ENCODE measurements around the gene EIF5AL1.
"Not testable (repeated sequence)": the region's sequence is repeated elsewhere in the genome, so short reads cannot be mapped to it uniquely, and the experiment has no call there.

Gene EIF5AL1

GRCh38 chr10:79517567-79517966 lies 5.2 kb downstream of the EIF5AL1 start:
- FAIRE-seq, result not testable (repeated sequence)

- not testable (repeated sequence) for FAIRE-seq
Measured at GRCh38 chr10:79521751-79522150, 9.4 kb downstream of the EIF5AL1 start.

DNA sequence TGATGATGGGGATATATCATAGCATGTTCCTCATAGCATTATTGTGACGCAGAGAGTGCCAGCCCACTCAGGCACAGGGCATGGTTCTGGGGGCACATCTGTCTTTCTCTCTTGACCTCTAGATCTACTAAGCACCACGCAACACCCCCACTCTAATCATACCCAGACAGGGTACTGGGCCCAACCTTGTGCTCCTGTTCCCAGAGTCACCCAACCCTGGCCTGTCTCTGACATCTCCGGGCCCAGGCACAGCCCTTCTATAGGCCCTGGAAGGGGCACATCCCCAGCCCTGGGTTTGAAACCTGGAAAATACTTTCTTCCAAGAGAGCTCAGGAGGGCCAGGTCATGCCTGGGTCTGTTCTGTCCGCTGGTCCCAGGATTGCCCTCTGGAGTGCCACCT lies 10.1 kb downstream of the EIF5AL1 start:
- FAIRE-seq, result not testable (repeated sequence)

GRCh38 chr10:79523157-79523853 lies 11.0 kb downstream of the EIF5AL1 start:
- FAIRE-seq, result not testable (repeated sequence)

DNA sequence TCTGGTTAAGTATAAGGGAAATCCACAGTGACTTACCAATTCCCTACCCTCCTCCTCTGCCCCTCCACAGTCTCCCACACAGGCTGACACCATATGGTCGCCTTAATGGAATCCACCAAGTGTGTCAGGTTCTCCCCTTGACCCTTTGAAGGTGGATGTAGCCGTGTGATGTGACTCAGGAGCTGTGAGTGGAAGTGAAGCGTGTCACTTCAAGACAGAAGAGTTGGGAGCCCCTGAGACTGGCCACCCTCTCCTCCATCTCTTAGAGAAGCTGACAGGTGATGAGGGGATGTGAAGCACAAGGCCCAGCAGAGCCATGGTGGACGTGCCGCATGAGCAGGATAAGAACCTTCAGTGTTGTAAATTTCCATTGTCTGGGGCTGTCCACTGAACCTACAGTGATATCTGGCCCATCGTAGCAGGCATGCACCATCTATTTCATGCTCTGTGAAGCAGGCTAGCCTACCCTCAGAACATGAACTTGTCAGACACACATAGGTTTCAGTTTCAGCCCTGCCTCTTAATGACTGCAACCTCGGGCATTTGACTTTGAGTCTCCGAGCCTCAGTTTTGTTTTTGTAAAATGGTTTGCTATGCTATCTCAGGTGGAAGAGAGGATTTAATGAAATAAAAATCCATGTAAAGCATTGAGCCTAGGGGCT lies 12.8 kb downstream of the EIF5AL1 start:
- not testable (repeated sequence) for FAIRE-seq

DNA sequence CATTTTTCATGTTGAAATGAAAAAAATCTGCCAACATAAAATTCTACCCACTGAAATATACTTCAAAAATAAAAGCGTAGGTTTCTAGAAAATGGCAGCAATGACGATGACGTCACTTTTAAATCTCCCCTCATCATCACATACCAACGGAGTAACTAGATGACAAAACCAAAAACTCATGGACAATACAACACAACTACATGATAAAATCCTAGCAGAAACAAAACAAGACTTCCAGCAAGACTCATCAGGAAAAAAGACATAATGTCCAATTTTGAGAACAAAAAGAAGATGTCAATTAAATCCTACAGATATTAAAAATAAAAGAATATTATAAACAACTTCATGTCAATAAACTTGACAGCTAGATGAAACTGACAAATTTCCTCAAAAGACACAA lies 15.9 kb downstream of the EIF5AL1 start:
- not testable (repeated sequence) for FAIRE-seq

- FAIRE-seq, result not testable (repeated sequence)
Measured at GRCh38 chr10:79533142-79533902, 21.0 kb downstream of the EIF5AL1 start.

DNA sequence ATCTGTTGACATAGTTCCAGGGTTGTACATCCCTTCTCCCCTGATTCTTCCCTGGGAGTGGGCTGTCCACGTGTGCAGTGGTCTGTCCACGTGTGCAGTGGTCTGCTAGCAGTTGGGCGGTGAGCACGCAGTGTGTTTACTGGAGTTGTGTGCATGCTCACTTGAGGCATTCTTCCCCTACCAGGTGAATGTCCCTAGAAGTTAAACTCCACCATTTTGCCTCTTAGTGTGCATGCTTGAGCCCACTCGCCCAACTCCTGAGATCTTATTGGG lies 21.5 kb downstream of the EIF5AL1 start:
- FAIRE-seq, result not testable (repeated sequence)

DNA sequence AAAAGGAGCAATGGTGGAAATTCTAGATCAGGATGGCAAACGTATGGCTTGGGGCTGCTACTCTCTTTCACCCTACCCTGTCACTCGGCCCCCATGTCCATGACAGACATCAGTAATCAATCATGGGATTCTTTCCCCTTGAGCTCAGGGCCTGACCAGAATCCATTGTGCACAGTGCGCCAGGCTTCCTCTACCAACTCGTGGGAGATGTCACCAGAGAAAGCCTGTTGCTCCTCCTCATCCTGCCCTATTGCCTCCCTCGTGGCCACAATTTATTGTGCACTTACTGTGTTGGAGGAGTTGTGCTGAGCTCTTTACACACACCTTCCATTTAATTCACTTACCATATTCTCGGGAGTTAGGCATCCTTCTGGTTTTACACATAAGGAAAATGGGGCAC lies 26.0 kb downstream of the EIF5AL1 start:
- not testable (repeated sequence) for FAIRE-seq

- FAIRE-seq, result not testable (repeated sequence)
Measured at GRCh38 chr10:79540930-79541329, 28.6 kb downstream of the EIF5AL1 start.

- FAIRE-seq, result no peak
Measured at GRCh38 chr10:79542626-79543025, 30.3 kb downstream of the EIF5AL1 start.

GRCh38 chr10:79544408-79544807 lies 32.1 kb downstream of the EIF5AL1 start:
- not testable (repeated sequence) for FAIRE-seq

DNA sequence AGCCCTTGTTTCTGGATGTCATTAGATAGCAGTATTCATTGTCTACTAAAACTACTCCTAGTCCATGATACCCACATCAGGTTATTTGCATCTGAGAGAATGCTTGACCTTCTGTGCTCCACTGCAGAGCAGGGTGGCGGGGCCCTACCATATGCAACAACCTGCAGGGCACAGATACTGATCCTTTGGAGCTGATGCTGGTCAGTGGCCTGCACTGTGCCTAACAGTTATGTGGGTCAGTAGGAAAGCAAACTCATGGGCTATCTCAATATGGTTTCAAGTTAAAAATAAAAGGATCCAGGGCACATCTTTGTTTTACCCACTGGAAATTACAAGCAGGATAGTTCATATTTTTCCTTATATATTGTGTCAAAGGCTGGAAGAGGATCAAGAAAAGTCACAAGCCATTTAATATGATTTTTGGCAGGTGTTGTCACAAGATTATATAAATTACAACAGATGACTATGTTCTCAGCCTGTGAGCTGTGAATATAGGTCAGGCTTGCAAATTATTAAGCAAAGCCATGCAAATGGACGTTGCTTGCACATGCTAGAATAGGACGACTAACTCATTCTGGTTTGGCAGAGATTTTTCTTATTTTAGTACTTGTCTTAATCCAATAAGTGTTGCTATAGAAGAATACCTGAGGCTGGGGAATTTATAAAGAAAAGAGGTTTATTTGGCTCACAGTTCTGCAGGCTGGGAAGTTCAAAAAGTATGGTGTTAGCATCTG lies 32.8 kb downstream of the EIF5AL1 start:
- FAIRE-seq, result not testable (repeated sequence)

- FAIRE-seq, result not testable (repeated sequence)
Measured at GRCh38 chr10:79547128-79547527, 34.8 kb downstream of the EIF5AL1 start.

DNA sequence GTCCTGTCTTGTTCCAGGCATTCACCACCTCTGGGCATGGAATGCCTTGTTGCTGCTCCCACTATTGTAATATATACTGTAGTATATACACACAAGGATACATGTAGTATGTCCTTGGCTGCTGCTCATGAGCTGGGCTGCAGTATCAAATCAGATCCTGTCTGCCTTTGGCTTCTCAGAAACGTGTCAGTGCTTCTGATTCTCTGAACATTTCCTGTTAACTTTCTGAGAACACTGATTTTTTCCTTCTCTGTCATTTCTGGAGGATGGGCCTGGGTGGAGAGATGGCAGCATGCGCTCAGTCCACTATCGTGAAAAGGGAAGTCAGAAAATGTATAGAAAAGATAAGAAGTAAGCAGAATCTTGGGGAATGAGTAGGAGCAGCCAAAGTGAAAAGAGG lies 35.6 kb downstream of the EIF5AL1 start:
- no peak for FAIRE-seq

- no peak for FAIRE-seq
Measured at GRCh38 chr10:79552143-79552542, 39.8 kb downstream of the EIF5AL1 start.

GRCh38 chr10:79555354-79556309 lies 43.3 kb downstream of the EIF5AL1 start:
- FAIRE-seq, result no peak

DNA sequence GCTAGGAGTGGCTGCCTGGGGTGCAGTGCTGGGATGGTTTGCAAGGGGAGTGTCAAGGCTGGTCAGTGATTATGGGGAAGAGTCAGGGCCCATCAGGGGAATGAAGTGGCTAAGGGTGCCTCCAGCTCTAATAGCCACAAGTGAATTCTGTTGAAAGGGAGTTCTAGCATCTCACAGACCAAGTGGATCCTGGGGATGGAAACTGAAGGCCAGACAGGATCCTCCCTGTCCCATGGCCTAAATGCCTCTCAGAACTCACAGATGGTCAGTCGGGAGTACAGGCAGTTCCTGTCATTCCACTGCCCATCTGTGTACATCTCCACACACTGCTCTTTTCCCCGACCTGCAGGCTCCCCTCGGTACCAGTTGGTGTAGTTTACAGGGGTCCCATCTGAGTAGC lies 44.6 kb downstream of the EIF5AL1 start:
- FAIRE-seq, result not testable (repeated sequence)

- no peak for FAIRE-seq
Measured at GRCh38 chr10:79559726-79560125, 47.4 kb downstream of the EIF5AL1 start.

GRCh38 chr10:79560160-79560709 lies 47.9 kb downstream of the EIF5AL1 start, which contains the start of gene SFTPA2:
Gene SFTPA2, minus strand, starts transcription at chr10:79560407. Its CDS starts 924 bp downstream, at chr10:79559483.
- no peak for FAIRE-seq

DNA sequence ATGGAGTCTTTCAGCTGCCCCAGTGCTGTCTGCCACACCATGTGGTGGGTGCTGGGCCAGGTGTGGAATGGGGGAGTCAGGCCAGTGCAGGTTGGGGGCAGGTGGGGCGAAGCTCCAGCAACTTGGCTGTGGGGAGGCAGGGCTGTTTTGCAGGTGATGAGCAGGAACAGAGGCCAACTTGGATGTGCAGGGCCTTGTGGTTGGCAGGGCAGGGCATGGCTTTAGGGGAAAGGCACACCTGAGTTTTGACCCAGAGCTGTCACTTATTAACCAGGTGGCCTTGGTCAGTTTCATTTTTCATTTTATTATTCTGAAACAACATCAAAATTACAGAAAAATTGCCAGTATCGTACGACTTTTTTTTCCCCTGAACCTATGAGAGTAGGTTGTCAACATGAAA lies 48.9 kb downstream of the EIF5AL1 start:
- FAIRE-seq, result no peak

Measured in A204.1 (cell line).